Measurements from ENCODE around the gene MAPKAP1. TPM values are rescaled to one million over a fixed set of nuclear protein-coding genes. Genes with fewer than 3 reads are reported as not detected.
A peak's percentile ranks its signal among the peaks of the same experiment; 100 is the strongest.

The MAPKAP1 gene
- total and polyA plus RNA-seq, 2 of the 13 experiments (the other 11 are each of a cell fraction or from before 2014, with no cell fraction given), result 45.0 to 64.3 TPM

DNA sequence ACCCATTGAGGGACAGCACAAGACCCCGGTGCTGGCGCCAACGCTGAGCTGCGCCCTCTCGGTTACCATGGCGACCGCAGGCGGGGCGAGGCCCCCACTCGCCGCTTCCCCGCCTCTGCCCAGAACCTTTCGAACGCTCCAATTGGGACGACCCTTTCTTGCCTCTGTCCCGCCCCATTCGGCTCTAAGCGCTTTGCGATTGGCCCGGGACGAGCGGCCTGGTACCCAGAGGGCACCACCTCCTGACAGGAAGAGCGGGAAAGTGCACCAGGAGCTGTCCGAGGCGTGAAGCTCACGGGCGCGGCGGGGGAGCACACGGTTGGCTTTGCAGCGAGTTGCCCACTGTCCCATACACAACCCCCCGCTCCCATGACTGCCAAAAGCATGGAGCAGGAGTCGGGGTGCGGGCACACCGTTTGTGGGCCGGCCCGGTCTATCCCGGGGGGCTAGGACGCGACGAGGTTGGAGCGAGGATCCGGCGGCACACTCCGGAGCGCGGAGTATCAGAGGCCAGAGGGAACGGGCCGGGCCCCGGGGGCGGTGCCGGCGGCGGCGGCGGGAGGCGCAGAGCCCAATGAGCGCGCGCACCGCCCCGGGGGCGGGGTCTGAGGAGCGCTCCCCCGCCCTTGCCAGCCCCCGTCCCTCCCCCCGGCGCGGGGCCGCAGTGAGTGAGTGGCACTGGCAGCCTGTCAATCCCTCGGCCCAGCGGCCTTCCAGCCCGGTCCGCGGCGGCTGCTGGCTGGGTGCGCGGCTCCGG, 39.2 kb upstream of the MAPKAP1 start (continued):
- TF ChIP-seq, protein P1, sequence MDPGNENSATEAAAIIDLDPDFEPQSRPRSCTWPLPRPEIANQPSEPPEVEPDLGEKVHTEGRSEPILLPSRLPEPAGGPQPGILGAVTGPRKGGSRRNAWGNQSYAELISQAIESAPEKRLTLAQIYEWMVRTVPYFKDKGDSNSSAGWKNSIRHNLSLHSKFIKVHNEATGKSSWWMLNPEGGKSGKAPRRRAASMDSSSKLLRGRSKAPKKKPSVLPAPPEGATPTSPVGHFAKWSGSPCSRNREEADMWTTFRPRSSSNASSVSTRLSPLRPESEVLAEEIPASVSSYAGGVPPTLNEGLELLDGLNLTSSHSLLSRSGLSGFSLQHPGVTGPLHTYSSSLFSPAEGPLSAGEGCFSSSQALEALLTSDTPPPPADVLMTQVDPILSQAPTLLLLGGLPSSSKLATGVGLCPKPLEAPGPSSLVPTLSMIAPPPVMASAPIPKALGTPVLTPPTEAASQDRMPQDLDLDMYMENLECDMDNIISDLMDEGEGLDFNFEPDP (CRISPR knock-in tag; conservative IDR thresholded peaks at IDR 0.05), result 0 out of 2 replicates have a peak, but pooled peaks have one; percentile 95
- TF ChIP-seq KLF6 (CRISPR knock-in tag; IDR thresholded peaks at IDR 0.05) (peak; percentile 95), ZNF543 (CRISPR knock-in tag; IDR thresholded peaks at IDR 0.05) (peak; percentile 93), HMGA1 (CRISPR knock-in tag; conservative IDR thresholded peaks at IDR 0.05) (no peak), PRMT3 (CRISPR knock-in tag; IDR thresholded peaks at IDR 0.05; ENCODE audit: borderline replicate concordance, low read depth) (peak; percentile 96; the same call in 1 of the 2 replicates), ZKSCAN8 (CRISPR knock-in tag; IDR thresholded peaks at IDR 0.05; ENCODE audit: borderline replicate concordance) (no peak), ZBTB1 (CRISPR knock-in tag; IDR thresholded peaks at IDR 0.05; ENCODE audit: borderline replicate concordance) (no peak), SATB2 (CRISPR knock-in tag; IDR thresholded peaks at IDR 0.05) (peak; percentile 97), ZNF737 (CRISPR knock-in tag; IDR thresholded peaks at IDR 0.05; ENCODE audit: borderline replicate concordance) (peak; percentile 86; the same call in 1 of the 2 replicates), NFATC3 (CRISPR knock-in tag; IDR thresholded peaks at IDR 0.05) (peak; percentile 86; the same call in 1 of the 2 replicates), ZNF256 (CRISPR knock-in tag; conservative IDR thresholded peaks at IDR 0.05) (peak; percentile 95), ADNP (CRISPR knock-in tag; IDR thresholded peaks at IDR 0.05) (no peak), MIXL1 (CRISPR knock-in tag; IDR thresholded peaks at IDR 0.05) (no peak), ZNF761 (CRISPR knock-in tag; conservative IDR thresholded peaks at IDR 0.05) (peak; percentile 94; the same call in 1 of the 2 replicates), PHF20 (CRISPR knock-in tag; IDR thresholded peaks at IDR 0.05) (no peak), SMAD1 (CRISPR knock-in tag; IDR thresholded peaks at IDR 0.05; ENCODE audit: borderline replicate concordance, low read depth) (0 out of 2 replicates have a peak, but pooled peaks have one; percentile 77), KMT2B (CRISPR knock-in tag; IDR thresholded peaks at IDR 0.05) (peak; percentile 91)
- TF ChIP-seq, protein P2, sequence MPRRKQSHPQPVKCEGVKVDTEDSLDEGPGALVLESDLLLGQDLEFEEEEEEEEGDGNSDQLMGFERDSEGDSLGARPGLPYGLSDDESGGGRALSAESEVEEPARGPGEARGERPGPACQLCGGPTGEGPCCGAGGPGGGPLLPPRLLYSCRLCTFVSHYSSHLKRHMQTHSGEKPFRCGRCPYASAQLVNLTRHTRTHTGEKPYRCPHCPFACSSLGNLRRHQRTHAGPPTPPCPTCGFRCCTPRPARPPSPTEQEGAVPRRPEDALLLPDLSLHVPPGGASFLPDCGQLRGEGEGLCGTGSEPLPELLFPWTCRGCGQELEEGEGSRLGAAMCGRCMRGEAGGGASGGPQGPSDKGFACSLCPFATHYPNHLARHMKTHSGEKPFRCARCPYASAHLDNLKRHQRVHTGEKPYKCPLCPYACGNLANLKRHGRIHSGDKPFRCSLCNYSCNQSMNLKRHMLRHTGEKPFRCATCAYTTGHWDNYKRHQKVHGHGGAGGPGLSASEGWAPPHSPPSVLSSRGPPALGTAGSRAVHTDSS (CRISPR knock-in tag; conservative IDR thresholded peaks at IDR 0.05), result no peak
- TF ChIP-seq, protein P3, sequence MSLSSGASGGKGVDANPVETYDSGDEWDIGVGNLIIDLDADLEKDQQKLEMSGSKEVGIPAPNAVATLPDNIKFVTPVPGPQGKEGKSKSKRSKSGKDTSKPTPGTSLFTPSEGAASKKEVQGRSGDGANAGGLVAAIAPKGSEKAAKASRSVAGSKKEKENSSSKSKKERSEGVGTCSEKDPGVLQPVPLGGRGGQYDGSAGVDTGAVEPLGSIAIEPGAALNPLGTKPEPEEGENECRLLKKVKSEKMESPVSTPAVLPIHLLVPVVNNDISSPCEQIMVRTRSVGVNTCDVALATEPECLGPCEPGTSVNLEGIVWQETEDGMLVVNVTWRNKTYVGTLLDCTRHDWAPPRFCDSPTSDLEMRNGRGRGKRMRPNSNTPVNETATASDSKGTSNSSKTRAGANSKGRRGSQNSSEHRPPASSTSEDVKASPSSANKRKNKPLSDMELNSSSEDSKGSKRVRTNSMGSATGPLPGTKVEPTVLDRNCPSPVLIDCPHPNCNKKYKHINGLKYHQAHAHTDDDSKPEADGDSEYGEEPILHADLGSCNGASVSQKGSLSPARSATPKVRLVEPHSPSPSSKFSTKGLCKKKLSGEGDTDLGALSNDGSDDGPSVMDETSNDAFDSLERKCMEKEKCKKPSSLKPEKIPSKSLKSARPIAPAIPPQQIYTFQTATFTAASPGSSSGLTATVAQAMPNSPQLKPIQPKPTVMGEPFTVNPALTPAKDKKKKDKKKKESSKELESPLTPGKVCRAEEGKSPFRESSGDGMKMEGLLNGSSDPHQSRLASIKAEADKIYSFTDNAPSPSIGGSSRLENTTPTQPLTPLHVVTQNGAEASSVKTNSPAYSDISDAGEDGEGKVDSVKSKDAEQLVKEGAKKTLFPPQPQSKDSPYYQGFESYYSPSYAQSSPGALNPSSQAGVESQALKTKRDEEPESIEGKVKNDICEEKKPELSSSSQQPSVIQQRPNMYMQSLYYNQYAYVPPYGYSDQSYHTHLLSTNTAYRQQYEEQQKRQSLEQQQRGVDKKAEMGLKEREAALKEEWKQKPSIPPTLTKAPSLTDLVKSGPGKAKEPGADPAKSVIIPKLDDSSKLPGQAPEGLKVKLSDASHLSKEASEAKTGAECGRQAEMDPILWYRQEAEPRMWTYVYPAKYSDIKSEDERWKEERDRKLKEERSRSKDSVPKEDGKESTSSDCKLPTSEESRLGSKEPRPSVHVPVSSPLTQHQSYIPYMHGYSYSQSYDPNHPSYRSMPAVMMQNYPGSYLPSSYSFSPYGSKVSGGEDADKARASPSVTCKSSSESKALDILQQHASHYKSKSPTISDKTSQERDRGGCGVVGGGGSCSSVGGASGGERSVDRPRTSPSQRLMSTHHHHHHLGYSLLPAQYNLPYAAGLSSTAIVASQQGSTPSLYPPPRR (CRISPR knock-in tag; IDR thresholded peaks at IDR 0.05; ENCODE audit: borderline replicate concordance), result peak; percentile 76
- TF ChIP-seq, protein P4, sequence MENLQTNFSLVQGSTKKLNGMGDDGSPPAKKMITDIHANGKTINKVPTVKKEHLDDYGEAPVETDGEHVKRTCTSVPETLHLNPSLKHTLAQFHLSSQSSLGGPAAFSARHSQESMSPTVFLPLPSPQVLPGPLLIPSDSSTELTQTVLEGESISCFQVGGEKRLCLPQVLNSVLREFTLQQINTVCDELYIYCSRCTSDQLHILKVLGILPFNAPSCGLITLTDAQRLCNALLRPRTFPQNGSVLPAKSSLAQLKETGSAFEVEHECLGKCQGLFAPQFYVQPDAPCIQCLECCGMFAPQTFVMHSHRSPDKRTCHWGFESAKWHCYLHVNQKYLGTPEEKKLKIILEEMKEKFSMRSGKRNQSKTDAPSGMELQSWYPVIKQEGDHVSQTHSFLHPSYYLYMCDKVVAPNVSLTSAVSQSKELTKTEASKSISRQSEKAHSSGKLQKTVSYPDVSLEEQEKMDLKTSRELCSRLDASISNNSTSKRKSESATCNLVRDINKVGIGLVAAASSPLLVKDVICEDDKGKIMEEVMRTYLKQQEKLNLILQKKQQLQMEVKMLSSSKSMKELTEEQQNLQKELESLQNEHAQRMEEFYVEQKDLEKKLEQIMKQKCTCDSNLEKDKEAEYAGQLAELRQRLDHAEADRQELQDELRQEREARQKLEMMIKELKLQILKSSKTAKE (CRISPR knock-in tag; IDR thresholded peaks at IDR 0.05; ENCODE audit: borderline replicate concordance), result peak; percentile 80

Measured in HepG2 (cell line).